GM19324 (cell line): ENCODE results near the gene B4GALT2.

Source experiments
- ATAC-seq: cut with Tn5 transposase; IDR thresholded peaks from one replicate; pipeline ENCODE4 v1.9.1; 2021; ENCODE audit warnings: mild to moderate bottlenecking, moderate library complexity; ENCODE audit not compliant: unreplicated experiment, low FRiP score

Gene B4GALT2

GRCh38 chr1:43999455-43999854 is 20.4 kb downstream of the B4GALT2 start:
- no peak for ATAC-seq

GRCh38 chr1:44000122-44000665 is 21.2 kb downstream of the B4GALT2 start:
- no peak for ATAC-seq

DNA sequence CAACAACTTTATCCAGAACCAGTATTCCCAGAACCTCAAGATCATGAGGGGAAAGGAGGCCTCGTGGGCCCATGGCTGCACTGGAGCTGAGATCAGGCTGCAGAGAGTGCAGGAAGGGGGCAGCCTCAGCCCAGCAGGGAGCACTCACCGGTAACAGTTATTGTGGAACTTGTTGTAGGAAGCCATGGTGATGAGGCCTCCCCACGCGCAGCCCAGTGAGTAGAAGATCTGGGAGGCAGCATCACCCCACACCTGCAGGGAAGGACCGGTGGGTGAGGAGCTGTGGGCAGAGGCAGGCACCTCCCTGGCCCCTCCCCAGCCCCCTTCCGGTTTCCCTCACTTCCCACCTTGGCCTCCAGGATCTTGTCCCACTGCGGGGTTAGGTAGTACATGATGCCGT is 23.2 kb downstream of the B4GALT2 start:
- ATAC-seq: no peak

- no peak for ATAC-seq
Observed at GRCh38 chr1:44002606-44003157, 23.7 kb downstream of the B4GALT2 start.

DNA sequence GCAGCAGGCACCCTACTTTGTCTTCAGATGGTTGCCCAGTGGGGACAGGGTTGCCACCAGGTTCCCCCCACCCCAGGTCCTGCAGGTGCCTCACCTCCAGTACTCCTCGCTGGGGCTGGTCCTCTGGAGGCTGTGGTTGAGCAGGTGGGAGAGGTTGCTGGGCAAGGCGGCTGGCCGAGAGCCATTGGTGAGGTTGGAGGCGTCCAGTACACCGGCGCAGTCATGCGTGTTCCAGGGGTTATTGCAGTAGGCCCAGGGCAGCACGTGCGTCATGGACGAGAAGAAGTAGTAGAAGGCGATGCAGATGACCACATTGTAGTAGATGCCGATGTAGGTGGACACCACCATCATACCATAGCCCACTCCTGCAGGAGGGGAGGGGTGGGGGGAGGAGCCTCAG is 29.2 kb downstream of the B4GALT2 start:
- no peak for ATAC-seq

- ATAC-seq: no peak
Observed at GRCh38 chr1:44010935-44011471, 32.0 kb downstream of the B4GALT2 start.

DNA sequence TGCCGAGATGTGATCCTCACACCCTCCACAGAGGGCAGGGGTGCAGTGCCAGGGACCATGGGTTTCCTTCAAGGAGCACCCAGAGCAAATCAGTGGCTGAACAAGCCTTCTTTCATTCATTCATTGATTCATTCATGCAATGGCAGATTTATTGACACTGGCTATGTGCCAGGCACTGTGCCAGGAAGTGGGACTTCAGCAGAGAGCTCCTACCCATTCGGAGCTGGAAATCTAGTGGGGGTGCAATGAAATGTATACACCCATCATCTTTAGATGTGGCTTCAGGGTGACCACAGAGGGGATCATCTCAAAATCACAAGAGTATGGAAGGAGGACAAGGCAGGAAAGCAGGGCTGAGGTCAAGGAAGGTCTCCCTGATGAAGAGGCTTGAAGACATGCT is 33.4 kb downstream of the B4GALT2 start:
- ATAC-seq: no peak

DNA sequence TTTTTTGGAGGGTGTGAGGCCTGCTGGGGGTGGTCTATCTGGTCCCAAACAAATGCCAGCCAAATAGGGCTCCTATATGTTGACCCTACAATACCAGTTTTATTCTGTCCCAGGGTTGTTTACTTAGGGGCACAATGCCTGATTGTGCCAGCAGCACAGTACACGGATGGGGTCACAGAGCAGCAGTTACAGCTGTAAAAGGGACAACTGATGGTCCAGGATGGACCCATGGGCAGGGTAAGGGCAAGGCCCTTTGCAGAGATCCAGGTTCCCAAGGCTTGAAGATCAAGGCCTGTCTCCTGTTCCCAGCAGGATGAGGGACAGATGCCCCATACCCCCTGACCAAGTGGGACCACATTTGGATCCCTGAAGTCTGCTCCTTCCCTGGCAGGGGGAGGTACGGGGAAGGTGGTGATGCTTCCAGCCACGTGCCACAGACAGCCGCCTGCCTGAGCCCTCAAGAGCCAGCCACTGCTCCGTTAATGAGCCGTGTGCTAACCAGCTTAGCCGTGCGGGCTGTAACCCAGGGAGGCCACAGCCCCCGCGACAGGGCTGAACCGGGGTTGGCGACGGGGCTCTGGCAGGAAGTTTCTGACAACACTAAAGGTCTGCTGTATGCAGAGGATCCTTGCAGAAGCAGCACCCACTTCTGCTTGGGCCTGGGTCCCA is 34.1 kb downstream of the B4GALT2 start:
- no peak for ATAC-seq

DNA sequence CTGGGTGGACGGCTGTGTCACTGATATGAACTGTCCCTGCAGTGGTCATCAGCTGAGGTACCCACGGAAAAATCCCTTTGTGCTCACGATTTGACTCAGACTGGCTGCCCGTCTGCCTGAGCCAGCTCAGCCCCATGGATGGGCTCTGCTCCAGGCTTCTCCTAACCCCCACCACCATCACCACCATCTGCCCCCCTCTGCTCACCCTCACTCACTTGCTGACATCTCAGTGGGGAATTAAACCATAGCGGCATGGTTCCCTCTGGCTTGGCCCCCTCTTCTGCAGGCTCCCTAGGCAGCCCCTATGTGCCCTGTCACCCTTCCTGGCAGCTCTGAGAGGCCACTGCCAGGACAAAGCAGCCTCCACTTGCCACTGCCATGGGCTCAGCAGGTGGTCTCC is 34.9 kb downstream of the B4GALT2 start:
- no peak for ATAC-seq

DNA sequence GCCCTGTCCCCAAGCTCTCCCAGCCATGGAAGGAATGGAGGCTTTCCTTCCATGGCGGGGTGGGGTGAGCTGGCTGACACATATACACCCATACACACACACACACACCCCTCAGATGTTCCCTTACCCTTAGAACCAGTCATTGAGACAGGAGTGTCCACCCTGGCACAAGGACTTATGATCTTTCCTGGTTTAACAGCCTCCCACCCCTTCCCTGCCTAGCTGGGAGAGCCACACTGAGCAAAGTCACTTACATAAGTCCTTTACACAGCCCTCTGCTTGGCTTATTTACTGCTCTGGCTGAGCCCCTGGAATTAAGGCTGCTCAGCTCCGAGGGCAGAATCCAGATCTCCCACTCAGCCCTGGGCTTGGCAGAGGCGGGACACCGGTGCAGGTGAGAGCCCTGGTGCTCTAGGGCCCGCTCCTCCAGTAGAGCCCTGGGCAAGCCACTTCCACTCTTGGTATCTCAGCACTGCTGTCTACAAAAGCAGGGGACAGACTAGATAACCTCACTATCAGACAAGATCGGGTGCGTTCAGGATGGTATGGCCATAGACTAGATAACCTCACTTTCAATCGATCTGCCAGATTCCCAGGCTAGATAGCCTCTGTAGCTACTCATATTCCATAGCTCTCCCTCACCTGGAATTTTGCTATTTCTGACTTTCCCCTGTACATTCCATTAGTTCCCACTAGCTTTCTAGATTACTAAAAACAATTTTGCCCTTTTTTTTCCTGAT is 35.5 kb downstream of the B4GALT2 start:
- no peak for ATAC-seq

GRCh38 chr1:44015206-44015605 is 36.2 kb downstream of the B4GALT2 start:
- no peak for ATAC-seq

- no peak for ATAC-seq
Observed at GRCh38 chr1:44016041-44016889, 37.3 kb downstream of the B4GALT2 start.

DNA sequence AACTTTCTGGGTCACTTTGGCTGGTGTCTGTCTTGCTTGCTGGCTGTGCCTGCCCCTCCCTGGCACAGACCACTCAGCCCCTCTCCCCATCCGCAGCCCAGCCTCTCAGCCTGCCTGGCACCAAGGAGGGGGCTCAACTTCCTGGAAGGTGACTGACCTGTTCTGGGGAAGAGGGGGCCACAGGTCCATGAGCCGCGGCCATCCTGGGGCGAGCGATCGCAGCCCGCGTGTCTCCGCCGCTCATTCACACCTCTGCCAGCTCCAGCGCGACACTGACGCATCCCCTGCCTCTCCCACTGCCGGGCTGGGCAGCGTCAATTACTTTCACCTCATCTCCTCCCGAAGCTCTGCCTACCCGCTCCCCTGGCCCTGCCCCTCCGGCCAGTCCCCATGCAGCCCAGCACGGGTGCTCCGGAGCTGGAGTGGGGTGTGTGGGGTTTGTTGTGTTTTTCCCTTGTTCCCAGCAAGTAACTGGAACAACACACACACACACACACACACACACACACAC is 37.9 kb downstream of the B4GALT2 start:
- ATAC-seq: no peak

- ATAC-seq: no peak
Observed at GRCh38 chr1:44019466-44019948, 40.5 kb downstream of the B4GALT2 start.

DNA sequence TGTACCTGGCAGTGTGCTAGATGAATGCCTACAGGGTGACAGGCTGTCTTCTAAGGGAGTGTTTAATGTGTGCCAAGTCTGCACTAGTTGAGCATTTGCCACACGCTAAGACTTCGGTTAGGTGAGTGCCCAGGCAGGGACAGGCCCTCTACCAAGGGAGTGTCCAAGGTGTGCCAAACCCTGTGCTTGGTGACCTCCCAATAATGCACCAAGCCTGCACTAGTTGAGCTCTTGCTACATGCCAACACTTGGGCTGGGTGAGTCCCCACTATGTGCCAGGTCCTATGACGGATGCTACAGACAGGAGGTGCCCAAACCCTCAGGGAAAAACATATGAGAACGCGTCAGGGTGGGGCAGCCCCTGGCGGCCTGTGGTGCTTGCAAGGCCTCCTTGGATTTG is 41.5 kb downstream of the B4GALT2 start:
- ATAC-seq: no peak

- ATAC-seq: no peak
Observed at GRCh38 chr1:44021156-44021555, 42.1 kb downstream of the B4GALT2 start.

GRCh38 chr1:44021581-44022321 is 42.7 kb downstream of the B4GALT2 start:
- ATAC-seq: no peak

- ATAC-seq: no peak
Observed at GRCh38 chr1:44024031-44024902, 45.3 kb downstream of the B4GALT2 start.
